GM20000 (cell line): ENCODE measurements around the gene SNX17.

ENCODE experiments used
- DNase-seq: peaks from one replicate; pipeline ENCODE4 v3.0.0; 2012; ENCODE audit warnings: low spot score
- CTCF ChIP-seq: IDR thresholded peaks from 2 replicates; pipeline ENCODE4 v1.5.1; 2012; ENCODE audit warnings: mild to moderate bottlenecking, control low read depth; ENCODE audit errors: extremely low read depth, missing control alignments

The SNX17 gene

GRCh38 chr2:27377618-27378095, 7.2 kb downstream of the SNX17 start:
- no peak for TF ChIP-seq CTCF
- DNase-seq, result no peak

- DNase-seq, result no peak
- no peak for TF ChIP-seq CTCF
Measured at GRCh38 chr2:27378096-27378808, 7.8 kb downstream of the SNX17 start.

- no peak for TF ChIP-seq CTCF
- no peak for DNase-seq
Measured at GRCh38 chr2:27378809-27379290, 8.4 kb downstream of the SNX17 start.

GRCh38 chr2:27379383-27379835, 9.0 kb downstream of the SNX17 start:
- no peak for TF ChIP-seq CTCF
- DNase-seq, result no peak

- TF ChIP-seq CTCF, result no peak
- peak; percentile 42 for DNase-seq
Measured at GRCh38 chr2:27379836-27380625, 9.6 kb downstream of the SNX17 start.

- TF ChIP-seq CTCF, result no peak
- peak; percentile 96 for DNase-seq
Measured at GRCh38 chr2:27380626-27381545, 10.5 kb downstream of the SNX17 start, which contains the start of gene ZNF513. TSS of gene ZNF513 (minus strand) at chr2:27380734. CDS start at chr2:27380526, 208 bp downstream.
